Subcutaneous abdominal adipose tissue (tissue), 5 donors: ENCODE data around the gene CD300LF.

Experiments used
- H3K27ac ChIP-seq: one replicate; pipeline ENCODE4 v1.7.0; 2013; ENCODE audit warnings: low read depth, mild to moderate bottlenecking, inconsistent platforms, low read length, moderate library complexity
- H3K27me3 ChIP-seq, 5 donors: one replicate each; pipeline ENCODE4 v1.7.0; 2013; ENCODE audit warnings: low read length in 5 of 5, inconsistent platforms in 1 of 5; ENCODE audit not compliant: control insufficient read depth in 5 of 5, insufficient read depth in 4 of 5
- H3K36me3 ChIP-seq, 5 donors: one replicate each; pipeline ENCODE4 v1.7.0; 2013; ENCODE audit warnings: low read length in 5 of 5; ENCODE audit not compliant: control insufficient read depth in 5 of 5, insufficient read depth in 5 of 5
- H3K4me1 ChIP-seq, 5 donors: one replicate each; pipeline ENCODE4 v1.7.0; 2013; ENCODE audit warnings: low read length in 5 of 5, mild to moderate bottlenecking in 3 of 5, moderate library complexity in 1 of 5; ENCODE audit not compliant: control insufficient read depth in 5 of 5, insufficient read depth in 5 of 5
- H3K4me3 ChIP-seq, 5 donors: one replicate each; pipeline ENCODE4 v1.7.0; 2013; ENCODE audit warnings: low read length in 5 of 5, low read depth in 1 of 5
- H3K9ac ChIP-seq, 5 donors: one replicate each; pipeline ENCODE4 v1.7.0; 2013; ENCODE audit warnings: low read length in 5 of 5, mild to moderate bottlenecking in 4 of 5, moderate library complexity in 3 of 5
- H3K9me3 ChIP-seq, 5 donors: one replicate each; pipeline ENCODE4 v1.7.0; 2013; ENCODE audit warnings: low read length in 5 of 5; ENCODE audit not compliant: control insufficient read depth in 5 of 5
- donor health status: healthy.
- donor health status: healthy.
- donor health status: healthy.
- donor health status: healthy.
- donor health status: healthy.

The CD300LF gene

GRCh38 chr17:74748279-74748528 is 35.5 kb upstream of the CD300LF start:
- Histone ChIP-seq H3K4me1 (peaks cover 6 to 73% (median 61%) of the 10 kb centered on the region in 5 donors), H3K27me3 (peaks cover 0 to 2% (median 0%) of the 10 kb centered on the region in 5 donors)

GRCh38 chr17:74746922-74747321 is 34.2 kb upstream of the CD300LF start:
- peaks cover 0 to 4% (median 3%) of the 10 kb centered on the region in 5 donors for H3K27me3 ChIP-seq
- no peaks in the 10 kb centered on the region for H3K9me3 ChIP-seq
- peaks cover 9 to 75% (median 69%) of the 10 kb centered on the region in 5 donors for H3K4me1 ChIP-seq
- H3K9ac ChIP-seq: no peak overlapping the region
- H3K4me3 ChIP-seq: no peak overlapping the region
- H3K27ac ChIP-seq: peak overlapping the region; percentile 30
- no peaks in the 10 kb centered on the region for H3K36me3 ChIP-seq

More at GRCh38 chr17:74748279-74748528, 35.5 kb upstream of the CD300LF start:
- Histone ChIP-seq H3K9ac (peak overlapping the region in 2 of 5 donors; percentile 49 to 62), H3K27ac (peak overlapping the region; percentile 30), H3K4me3 (peak overlapping the region in 4 of 5 donors; percentile 51 to 90 (median 68)), H3K36me3 (no peaks in the 10 kb centered on the region), H3K9me3 (no peaks in the 10 kb centered on the region)

- peaks cover 9 to 75% (median 68%) of the 10 kb centered on the region in 5 donors for H3K4me1 ChIP-seq
- no peak overlapping the region for H3K4me3 ChIP-seq
- no peaks in the 10 kb centered on the region for H3K36me3 ChIP-seq
- no peaks in the 10 kb centered on the region for H3K9me3 ChIP-seq
- H3K9ac ChIP-seq: peak overlapping the region in 1 of 5 donors; percentile 35
- no peak overlapping the region for H3K27ac ChIP-seq
- H3K27me3 ChIP-seq: peaks cover 0 to 8% (median 3%) of the 10 kb centered on the region in 5 donors
Measured at GRCh38 chr17:74746376-74746775, 33.7 kb upstream of the CD300LF start.

GRCh38 chr17:74745548-74746177 is 32.9 kb upstream of the CD300LF start:
- H3K9ac ChIP-seq: no peak overlapping the region
- no peaks in the 10 kb centered on the region for H3K9me3 ChIP-seq
- H3K4me1 ChIP-seq: peaks cover 8 to 68% (median 61%) of the 10 kb centered on the region in 5 donors
- no peak overlapping the region for H3K4me3 ChIP-seq
- H3K36me3 ChIP-seq: no peaks in the 10 kb centered on the region
- no peak overlapping the region for H3K27ac ChIP-seq
- peaks cover 0 to 9% (median 5%) of the 10 kb centered on the region in 5 donors for H3K27me3 ChIP-seq

- Histone ChIP-seq H3K4me1 (peaks cover 3 to 61% (median 54%) of the 10 kb centered on the region in 5 donors), H3K27ac (no peak overlapping the region), H3K4me3 (peak overlapping the region; percentile 40 to 68 (median 50)), H3K9ac (peak overlapping the region in 4 of 5 donors; percentile 6 to 79 (median 62)), H3K27me3 (peaks cover 6 to 12% (median 10%) of the 10 kb centered on the region in 5 donors), H3K9me3 (no peaks in the 10 kb centered on the region), H3K36me3 (no peaks in the 10 kb centered on the region)
Measured at GRCh38 chr17:74744714-74745547, 32.2 kb upstream of the CD300LF start.

GRCh38 chr17:74744349-74744713 is 31.6 kb upstream of the CD300LF start:
- Histone ChIP-seq H3K36me3 (no peaks in the 10 kb centered on the region), H3K27me3 (peaks cover 6 to 13% (median 11%) of the 10 kb centered on the region in 5 donors), H3K27ac (no peak overlapping the region), H3K9me3 (no peaks in the 10 kb centered on the region), H3K4me3 (peak overlapping the region in 1 of 5 donors; percentile 63), H3K4me1 (peaks cover 3 to 55% (median 48%) of the 10 kb centered on the region in 5 donors), H3K9ac (no peak overlapping the region)

GRCh38 chr17:74743755-74744154 is 31.0 kb upstream of the CD300LF start:
- H3K9me3 ChIP-seq: no peaks in the 10 kb centered on the region
- H3K36me3 ChIP-seq: no peaks in the 10 kb centered on the region
- H3K4me1 ChIP-seq: peaks cover 3 to 50% (median 42%) of the 10 kb centered on the region in 5 donors
- peaks cover 11 to 18% (median 17%) of the 10 kb centered on the region in 5 donors for H3K27me3 ChIP-seq
- H3K9ac ChIP-seq: no peak overlapping the region
- H3K4me3 ChIP-seq: no peak overlapping the region
- no peak overlapping the region for H3K27ac ChIP-seq

GRCh38 chr17:74742978-74743545 is 30.3 kb upstream of the CD300LF start:
- H3K4me3 ChIP-seq: no peak overlapping the region
- no peaks in the 10 kb centered on the region for H3K9me3 ChIP-seq
- no peak overlapping the region for H3K27ac ChIP-seq
- no peaks in the 10 kb centered on the region for H3K36me3 ChIP-seq
- H3K4me1 ChIP-seq: peaks cover 3 to 54% (median 42%) of the 10 kb centered on the region in 5 donors
- H3K27me3 ChIP-seq: peaks cover 18 to 25% (median 24%) of the 10 kb centered on the region in 5 donors
- H3K9ac ChIP-seq: no peak overlapping the region

- Histone ChIP-seq H3K4me1 (peaks cover 3 to 55% (median 42%) of the 10 kb centered on the region in 5 donors), H3K27ac (no peak overlapping the region), H3K36me3 (no peaks in the 10 kb centered on the region), H3K9ac (no peak overlapping the region), H3K4me3 (no peak overlapping the region), H3K9me3 (no peaks in the 10 kb centered on the region), H3K27me3 (peaks cover 27 to 34% (median 33%) of the 10 kb centered on the region in 5 donors)
Measured at GRCh38 chr17:74742153-74742515, 29.4 kb upstream of the CD300LF start.
